Left hindlimb (tissue), 1 donor: Measurements from ENCODE around the gene CAT.

ENCODE experiments used
- DNase-seq: peaks from one replicate; pipeline ENCODE4 v3.0.0-alpha.2; 2018

CAT gene

DNA sequence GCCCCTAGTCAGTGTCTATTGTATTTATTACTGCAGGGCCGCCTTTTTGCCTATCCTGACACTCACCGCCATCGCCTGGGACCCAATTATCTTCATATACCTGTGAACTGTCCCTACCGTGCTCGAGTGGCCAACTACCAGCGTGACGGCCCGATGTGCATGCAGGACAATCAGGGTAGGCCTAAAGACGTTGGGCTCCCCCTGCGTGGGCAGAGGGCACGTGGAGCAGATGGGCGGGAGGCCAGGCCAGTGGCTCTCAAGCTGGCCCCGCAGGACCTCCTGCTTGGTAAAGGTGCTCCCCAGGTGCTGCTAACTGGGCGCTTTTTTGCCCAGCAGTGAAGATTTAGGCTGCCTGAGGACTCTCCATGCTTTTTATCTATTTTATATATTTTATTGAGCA lies 22.5 kb downstream of the CAT start:
- DNase-seq, result no peak

DNA sequence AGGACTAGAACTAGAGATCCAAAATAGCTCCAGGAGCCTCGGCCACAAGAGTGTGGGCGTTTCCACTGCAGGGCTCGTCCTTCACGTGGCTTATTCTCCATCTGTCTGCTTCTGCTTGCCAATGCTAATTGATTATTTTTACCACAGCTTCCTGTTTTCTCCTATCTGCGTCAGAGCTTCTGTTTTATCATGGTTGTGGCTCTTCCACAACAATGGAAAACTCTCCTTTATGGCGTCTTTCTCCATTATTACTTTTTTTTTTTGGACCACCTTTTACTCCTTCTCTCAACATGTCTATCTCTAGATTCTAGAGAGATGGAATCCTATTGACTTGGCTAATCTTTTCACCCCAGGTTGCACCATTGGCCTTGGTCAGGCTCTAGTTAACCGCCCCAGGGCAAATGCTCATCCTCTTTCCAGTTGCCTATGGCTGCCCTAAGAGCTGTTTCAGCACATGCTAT lies 25.9 kb downstream of the CAT start:
- DNase-seq, result no peak

DNA sequence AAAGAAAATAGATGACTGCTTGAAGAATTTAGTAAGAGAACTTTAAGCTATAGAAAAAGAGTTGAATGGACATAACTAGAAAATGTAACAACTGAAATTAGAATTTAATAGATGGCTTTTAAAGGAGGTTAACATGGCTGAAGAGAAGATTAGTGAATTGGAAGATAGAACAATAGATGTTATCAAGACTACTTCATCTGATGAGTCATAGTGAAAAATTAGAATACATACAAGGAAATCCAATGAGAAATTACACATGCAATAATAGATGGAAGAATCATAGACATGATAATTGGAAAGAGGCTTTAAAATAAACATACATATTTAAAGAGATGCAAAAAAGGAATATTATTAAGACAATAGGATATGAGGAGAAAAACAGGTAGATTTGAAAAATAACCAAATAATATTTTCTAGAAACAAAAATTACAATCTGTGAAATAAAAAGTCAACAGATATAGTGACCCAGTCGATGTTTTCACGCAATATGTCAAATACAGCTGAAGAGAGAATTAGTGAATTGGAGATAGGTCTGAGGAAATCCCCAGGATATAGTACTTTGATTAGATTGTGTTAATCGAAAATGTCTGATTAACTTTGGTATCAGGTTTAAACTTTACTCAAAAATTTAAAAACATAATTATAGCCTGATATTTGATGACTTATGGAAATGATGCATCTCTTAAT lies 28.2 kb downstream of the CAT start:
- DNase-seq, result no peak

DNA sequence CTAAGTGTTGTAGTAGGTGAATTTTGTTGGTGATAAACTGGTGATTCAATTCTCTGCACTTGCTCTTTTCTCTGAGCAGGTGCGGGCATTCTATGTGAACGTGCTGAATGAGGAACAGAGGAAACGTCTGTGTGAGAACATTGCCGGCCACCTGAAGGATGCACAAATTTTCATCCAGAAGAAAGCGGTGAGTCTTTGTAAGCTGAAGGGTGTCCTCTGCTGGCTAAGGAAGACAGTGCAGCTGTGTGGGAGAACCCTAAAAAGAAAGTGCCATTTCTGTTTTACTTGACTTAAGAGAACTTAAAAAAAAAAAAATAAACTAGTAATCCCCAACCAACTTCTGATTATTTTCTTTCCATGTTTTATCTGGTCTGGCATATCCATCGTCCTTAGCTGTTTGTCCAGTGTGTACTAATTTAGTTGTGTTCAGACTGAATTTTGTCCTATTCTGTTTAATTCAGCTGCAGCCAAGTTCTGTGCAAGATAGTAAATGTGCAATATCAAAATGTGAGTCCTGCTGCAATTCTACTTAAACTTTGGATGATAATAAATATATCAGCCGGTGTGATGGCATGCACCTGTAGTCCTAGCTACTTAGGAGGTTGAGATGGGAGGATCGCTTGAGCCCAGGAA lies 29.6 kb downstream of the CAT start:
- DNase-seq, result no peak

DNA sequence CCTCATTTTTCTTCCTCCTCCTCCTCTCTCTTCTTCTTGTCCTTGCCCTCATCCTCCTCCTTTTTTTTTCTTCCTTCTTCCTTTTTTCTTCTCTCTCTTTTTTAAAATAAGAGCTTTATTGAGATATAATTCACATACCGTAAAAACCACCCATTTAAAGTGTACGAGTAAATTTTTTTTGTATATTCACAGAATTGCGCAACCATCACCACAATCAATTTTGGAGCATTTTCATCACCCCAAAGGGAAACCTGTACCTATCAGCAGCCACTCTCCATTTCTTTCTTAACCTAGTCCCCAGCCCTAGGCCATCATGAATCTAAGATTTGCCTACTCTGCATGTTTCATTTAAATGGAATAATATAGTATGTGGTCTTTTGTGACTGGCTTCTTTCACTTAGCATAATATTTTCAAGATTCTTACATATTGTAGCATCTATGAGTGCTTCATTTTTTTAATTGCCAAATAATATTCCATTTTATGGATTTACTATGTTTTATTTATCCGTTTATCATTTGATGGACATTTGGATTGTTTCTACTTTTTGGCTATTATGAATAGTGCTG lies 35.0 kb downstream of the CAT start:
- no peak for DNase-seq

DNA sequence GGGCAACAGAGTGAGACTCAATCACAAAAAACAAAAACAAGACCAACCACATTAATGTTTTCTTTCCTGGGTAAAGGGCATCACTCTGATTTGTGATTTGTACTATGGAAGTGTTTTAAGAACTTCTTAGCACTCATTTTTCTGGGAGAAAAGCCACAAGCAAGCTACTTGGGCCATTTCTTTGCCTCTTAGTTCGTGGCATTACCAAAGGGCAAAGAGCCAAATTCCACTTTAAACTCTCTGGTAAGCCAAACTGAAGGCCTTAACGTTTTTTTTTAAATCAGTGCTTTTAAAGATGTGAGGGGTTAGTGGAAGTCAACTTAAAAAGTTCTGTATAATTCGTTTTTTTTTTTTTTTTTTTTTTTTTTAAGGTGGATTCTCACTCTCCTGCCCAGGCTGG lies 36.9 kb downstream of the CAT start:
- DNase-seq, result no peak

DNA sequence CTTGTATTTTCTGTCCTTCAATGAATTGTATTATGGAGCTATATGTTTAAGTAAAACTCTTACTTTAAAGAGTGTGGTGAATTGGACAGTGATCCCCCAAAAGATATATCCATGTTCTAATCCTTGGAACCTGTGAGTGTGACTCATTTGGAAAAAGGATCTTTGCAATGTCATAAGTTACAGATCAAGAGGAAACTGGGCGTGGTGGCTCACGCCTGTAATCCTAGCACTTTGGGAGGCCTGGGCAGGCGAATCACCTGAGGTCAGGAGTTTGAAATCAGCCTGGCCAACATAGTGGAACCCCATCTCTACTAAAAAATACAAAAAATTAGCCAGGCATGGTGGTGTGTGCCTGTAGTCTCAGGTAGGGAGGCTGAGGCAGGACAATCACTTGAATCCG lies 38.1 kb downstream of the CAT start:
- no peak for DNase-seq

DNA sequence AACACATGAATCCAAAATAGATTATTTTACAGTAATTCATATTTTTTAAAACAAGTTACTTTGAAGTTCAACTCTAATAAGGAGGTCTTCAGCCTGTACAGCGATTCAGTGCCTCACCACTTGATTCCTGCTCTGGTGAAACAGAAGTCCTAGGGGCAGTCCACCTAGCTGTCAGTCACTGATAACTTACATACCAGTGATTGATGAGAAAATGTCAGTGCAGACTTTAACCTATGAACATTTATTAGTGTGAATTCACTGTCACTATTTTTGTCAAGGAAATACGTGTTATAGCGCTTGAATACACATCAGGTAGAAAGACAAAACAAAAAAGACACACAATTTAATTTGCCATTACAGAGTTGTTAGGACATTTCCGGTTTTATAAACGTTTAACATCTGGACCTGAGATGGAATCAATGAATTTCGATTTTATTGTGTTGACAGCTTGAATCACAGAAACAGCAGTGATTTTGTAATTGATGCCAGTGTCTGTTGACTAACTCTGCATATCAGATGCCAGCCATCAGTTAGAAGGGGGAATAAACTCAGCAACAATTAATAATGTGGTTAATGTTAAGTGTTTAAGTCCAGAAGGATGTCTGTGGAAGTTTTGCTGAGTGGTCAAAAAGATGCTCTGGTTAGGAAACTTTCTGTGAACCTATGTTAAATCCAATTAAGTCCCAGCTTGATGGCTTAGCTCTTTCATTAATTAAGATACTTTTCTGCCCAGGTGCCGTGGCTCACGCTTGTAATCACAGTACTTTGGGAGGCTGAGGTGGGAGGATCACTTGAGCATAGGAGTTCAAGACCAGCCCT lies 40.3 kb downstream of the CAT start:
- no peak for DNase-seq

DNA sequence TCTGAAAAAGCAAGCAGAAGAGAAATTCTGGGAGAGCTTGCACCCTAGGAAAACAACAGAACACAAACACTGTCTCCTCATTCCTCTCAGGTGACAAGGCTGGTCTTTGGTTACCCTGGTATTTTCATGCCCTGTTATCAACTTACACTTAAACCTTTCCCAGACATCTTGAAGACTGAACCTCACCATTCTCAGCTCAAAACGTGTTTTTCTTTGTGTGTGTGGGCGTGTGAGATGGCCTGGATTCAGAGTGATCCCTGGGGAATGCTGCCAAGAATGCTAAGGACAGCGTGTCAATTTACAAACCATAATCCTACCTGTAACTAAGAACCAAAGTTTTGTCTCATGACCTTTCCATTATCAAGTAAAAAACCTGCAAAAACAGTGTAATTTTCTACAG lies 41.6 kb downstream of the CAT start:
- no peak for DNase-seq

DNA sequence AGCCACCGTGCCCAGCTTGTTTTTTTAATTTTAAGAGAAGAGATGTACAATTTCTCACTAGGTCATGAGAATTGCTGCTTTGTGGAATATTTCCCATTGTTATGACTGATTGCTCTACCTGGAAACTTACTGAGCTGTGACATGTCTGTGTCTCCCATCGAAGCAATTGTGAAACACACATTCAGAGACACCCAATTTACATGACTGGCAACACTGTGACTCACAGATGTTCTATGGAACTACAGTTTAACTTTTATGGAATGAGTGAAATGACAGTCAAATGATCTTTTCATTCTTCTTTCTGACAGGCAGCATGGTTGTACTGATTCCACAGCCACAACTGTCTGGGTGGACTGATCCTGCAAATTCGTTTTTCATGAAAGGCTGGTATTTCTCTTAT lies 42.6 kb downstream of the CAT start:
- DNase-seq, result no peak

DNA sequence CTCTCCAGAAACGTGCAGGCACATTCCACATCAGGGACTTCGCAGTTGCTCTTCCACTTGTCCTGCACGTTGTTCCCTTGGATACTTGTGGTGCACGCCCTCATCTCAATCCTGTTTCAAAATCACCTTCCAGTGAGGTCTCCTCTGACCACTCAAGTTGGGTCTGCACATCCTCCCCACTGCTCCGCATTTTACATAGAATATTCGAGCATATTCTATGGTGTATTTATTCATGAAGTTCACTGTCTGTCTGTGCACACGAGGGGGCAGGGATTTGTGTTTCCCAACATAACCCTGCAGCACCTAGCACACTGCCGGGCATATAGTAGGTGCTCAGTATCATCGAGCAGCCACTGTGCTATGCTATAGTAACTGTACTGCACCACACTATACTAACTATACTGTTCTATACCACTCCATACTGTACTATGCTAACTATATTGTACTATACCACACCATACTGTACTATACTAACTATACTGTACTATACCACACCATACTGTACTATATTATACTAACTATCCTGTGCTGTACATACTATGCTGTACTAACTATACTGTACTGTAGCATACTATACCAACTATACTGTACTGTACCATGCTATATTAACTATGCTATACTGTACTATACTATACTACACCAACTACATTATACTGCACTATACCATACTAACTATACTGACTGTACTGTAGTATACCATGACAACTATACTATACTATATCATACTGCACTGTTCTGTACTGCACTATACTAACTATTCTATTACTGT lies 44.6 kb downstream of the CAT start:
- no peak for DNase-seq

DNA sequence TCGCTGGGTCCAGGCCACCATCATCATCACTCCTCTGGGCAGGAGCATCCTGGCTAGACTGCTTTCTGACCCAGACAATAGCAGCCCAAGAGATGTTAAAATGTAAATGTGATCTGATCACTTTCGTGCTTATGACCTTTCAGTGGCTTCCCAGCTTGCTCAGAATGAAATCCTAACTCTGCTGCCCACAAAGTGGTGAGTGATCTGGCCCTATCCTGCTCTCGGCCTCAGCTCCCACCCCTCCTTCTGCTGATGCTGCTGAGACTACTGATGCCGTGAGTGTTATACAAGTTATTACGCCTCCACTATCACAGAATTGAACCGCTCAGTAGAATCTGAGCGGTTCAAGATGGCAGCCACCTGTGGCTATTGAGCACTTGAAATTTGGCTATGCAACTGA lies 48.7 kb downstream of the CAT start:
- DNase-seq, result no peak

DNA sequence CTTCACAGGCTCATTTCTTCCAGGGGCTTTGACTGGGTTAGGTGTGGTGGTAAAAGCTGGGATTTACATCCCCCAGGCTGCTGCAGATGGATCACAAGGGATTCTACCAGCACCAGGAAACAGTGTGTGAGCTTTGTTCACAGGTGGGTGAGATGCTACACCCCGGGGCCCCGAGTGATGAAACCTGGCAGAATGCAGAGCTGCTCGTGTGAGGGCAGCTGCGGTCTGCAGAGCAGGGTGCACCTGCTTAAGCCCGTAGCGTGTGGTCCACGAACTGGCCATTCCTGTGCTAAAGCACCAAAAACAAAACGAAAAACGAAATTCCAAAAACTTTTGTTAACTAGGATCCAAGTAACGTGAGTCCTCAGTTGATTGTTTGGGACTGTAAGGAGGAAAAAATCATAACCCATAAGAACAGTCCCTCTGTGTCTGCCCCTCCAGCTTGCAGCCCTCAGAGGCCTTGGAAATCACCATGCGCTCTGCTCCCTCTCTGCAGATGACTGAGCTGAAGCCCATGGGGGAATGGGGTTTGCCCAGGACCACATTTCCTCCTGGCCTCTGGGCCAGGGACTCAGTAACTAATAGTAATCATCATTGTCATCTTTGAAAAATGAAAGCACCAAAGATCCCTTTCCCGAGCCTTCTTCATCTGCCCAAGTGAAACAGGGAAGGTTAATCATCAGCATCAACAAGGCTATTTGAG lies 50.3 kb downstream of the CAT start:
- DNase-seq, result no peak

DNA sequence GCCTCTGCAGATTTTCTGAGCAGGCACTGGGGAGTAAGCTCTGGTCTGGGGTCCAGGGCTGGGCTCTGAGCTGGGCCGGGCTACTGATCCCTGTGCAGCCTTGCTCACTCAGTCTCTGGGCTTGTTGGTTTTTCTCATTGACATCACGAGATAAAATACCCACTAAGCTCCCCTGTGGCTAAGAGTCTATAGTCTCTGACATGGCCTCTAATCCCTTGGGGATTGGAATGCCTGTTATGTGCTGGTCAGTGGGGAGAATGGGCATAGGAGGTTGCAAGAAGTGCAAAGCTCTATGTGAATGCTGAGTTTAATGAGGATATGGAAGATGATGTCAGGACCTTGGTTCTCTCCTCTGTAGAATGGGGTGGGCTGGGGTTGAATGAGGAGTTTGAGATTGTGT lies 51.6 kb downstream of the CAT start:
- DNase-seq, result no peak

DNA sequence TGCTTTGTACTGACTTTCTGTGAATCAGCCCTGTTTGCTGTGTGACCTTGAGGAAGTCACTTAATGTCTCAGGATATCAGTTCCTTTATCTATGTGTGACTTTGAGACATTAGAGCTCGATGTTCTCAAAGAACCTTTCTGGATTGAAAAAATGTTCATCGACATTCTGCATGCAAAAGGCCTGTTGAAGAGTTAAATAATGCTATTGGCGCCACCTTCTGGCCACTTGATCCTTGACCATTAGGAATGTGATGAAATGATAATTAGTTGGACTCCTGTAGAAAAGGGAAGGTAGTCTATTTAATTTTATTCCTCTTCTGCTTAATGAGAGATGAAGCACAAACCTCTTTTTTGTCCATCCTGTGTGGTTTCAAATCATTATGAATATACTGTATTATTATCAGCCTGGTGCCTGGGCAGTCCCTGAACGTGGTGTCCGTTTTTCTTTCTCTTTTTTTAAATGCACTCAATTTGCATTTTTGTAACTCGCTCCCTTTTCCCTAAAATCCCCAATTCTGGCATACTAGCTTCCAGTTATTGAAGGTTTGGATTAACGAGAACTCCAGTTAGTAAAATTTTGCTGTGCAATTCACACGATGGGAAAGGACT lies 54.2 kb downstream of the CAT start:
- DNase-seq, result no peak

DNA sequence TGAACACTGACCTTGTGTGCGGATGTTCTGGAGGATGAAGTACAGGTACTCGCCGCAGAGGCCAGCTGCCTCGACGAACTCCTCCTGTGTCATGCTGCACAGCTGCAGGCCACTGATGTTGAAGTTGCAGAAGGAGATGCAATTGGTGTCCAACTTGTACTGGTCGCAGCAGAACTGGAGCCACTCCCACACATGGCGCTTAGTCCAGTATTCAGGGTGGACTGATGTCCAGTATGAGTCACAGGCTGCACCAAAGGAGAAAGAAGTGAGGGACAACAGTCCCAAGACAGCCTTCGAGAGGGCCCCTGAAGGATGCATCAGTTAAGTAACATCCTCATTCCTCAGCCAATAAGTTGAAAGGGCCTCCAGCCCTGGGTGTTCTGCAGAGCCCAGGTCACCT lies 54.7 kb downstream of the CAT start:
- no peak for DNase-seq

DNA sequence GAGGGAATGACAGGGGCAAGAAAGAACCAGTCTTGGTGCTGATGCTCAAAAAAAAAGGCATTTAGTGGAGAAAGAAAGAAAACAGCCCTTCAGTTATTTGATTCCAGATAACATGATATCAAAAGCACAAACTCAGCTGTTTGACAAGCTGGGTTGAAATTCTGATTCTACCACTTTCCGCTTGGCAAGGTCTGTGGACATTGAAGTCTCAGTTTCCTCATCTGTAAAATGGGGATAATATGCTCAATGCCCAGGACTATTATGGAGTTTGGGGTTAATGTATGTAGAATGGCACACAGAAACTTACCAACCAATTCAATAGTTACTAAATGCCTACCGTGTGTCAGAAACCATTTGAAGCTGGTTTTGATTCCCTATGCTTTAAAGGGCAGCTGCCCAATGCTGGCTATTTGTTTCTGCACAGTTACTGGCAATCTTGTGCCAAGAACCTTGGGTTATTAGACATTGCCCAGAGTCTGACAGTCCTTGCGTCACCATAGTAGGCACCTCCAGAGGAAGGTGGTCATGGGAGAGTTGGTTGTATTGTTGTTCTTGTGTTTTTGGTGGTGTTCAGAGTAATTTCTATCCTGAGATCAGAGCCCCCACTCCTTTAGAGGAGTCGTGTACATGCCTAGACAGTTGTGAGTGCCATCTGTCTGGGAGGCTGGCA lies 55.3 kb downstream of the CAT start:
- DNase-seq, result no peak

DNA sequence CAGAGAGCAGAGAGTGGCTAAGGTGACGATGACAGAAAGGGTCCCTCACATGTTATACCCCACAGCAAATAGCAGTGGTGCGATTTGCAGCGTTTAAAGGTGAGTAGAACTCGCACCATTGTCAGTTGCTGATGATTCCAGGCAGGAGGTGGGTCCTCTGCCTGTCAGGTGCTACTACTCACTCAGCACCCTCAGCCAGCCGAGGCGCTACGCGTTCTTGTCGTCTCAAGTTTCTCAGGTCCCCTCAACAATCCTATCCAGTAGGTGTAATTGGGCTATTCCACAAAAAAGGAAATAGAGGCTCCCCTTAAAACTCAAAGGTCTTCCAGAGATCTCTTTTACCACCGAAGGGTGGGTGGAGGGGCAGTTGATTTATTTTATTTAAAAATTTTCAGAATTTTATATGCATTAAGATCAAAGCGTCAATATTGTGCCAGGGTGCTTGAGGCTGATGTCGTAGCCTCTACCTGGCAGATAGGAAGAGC lies 56.5 kb downstream of the CAT start:
- DNase-seq, result no peak

DNA sequence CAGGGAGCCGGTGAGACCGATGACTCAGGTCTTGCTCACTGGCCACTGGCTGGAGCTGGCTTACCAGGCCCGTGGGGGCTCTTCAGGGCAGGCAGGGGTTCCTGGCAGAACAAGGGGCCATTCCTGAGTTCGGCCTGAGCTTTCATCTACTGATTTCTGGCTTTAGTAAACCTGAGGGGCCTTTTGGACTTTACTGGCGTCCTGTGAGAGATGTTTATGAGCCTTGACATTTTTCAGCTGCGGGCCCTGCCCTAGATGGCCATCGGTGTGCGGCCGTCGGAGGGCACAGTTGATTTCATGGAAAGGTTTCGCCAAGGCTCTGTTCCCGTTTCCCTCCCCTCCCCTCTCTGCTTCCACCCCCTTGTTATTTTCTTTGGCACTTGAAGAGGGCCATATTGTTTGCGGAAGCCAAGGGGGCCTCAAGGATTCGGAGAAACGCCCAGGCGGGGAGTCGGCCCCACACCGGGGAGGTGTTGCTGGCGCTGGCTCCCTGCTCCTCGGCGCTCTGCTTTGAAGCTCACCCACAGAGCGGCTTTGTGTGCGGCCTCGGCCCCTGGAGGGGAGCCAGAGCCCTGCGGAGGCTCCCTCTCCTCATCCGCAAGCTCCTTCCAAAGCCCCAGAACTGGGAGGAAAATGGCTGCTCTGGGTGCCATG lies 57.1 kb downstream of the CAT start:
- DNase-seq, result peak; percentile 81

DNA sequence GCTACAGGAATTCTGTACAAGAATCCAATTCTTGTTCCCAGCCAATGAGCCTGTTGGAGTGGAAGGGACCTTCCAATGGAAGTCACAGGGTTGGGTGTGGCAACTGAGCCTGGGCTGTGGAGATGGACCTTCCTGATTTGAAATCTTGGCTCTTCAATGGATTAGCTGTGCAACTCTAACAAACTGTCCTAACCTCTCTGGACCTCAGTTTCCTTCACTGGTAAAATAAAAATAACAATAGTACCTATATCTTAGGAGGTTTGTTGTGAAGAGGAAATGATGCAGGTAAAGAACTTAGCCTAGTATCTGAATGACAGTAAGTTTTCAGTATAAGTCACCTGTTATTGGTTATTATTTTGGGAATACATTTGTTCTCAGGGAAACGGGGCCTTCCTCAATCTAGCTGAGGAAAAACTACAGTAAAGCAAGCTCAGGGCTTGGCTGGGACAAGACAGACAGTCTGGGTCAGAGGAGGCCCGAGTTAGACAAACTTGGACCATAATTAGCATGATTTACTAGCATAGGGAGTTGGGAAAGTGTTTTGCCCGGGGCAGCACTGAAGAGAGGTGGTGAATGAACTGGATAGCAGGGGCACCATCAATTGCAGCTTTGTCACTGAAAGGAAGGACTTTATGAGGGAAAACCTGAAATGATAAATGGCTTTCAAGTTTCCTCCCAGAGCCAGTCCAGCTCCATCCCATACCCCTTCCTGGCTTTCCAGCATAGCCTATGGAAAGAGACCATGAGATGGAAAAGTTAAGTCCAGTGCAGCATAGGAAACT lies 61.2 kb downstream of the CAT start:
- DNase-seq, result no peak
